NB4 (cell line): Measurements from ENCODE around the gene TSPAN15.

ENCODE experiments used
- MYC ChIP-seq: IDR thresholded peaks from 2 replicates; pipeline ENCODE4 v1.6.1; 2011; ENCODE audit warnings: low read depth, low read length
- POLR2A ChIP-seq: IDR thresholded peaks from 2 replicates; pipeline ENCODE4 v1.6.1; 2011; ENCODE audit warnings: mild to moderate bottlenecking; ENCODE audit not compliant: insufficient read length; ENCODE audit errors: extremely low read depth
- TF ChIP-seq, protein P1 (sequence below): IDR thresholded peaks from one replicate; pipeline ENCODE4 v1.5.1; 2012; ENCODE audit warnings: low read depth, low read length
- TF ChIP-seq, protein P2 (sequence below): IDR thresholded peaks from 2 replicates; pipeline ENCODE4 v1.6.1; 2011; ENCODE audit warnings: low read depth, low read length

DNA sequence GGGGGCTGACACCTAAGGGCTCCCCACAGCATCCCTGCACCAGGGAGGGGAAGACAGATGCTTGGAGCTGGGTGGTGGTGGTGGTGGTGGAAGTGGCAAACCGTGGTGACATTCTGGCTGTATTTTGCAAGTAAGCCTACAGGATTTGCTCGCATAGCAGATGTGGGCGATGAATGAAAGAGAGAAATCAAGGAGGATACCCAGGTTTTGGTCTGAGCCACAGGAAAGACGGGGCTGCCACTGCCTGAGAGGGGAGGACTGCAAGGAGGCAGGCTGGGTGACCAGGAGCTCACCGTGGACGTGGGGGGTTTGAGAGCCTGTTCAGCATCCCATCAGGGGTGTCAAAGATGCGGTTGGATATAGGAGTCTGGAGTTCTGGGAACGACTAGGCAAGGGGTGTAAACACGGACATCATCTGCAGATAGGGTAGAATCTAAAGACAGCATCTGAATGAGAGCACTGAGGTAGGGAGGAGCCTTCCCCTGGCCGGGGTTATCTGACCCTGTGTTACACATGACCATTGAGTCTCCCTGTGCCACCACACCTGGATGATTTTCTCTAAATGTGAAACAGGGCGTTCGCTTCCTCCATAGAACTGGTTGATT lies 49.7 kb downstream of the TSPAN15 start:
- TF ChIP-seq, protein P1, sequence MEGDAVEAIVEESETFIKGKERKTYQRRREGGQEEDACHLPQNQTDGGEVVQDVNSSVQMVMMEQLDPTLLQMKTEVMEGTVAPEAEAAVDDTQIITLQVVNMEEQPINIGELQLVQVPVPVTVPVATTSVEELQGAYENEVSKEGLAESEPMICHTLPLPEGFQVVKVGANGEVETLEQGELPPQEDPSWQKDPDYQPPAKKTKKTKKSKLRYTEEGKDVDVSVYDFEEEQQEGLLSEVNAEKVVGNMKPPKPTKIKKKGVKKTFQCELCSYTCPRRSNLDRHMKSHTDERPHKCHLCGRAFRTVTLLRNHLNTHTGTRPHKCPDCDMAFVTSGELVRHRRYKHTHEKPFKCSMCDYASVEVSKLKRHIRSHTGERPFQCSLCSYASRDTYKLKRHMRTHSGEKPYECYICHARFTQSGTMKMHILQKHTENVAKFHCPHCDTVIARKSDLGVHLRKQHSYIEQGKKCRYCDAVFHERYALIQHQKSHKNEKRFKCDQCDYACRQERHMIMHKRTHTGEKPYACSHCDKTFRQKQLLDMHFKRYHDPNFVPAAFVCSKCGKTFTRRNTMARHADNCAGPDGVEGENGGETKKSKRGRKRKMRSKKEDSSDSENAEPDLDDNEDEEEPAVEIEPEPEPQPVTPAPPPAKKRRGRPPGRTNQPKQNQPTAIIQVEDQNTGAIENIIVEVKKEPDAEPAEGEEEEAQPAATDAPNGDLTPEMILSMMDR, result no peak
- no peak for TF ChIP-seq POLR2A
- no peak for TF ChIP-seq MYC
- TF ChIP-seq, protein P2, sequence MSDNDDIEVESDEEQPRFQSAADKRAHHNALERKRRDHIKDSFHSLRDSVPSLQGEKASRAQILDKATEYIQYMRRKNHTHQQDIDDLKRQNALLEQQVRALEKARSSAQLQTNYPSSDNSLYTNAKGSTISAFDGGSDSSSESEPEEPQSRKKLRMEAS, result no peak
